ENCODE measurements around the gene P4HB. TPM values are rescaled to one million over a fixed set of nuclear protein-coding genes. Genes with fewer than 3 reads are reported as not detected.
A peak's percentile ranks its signal among the peaks of the same experiment; 100 is the strongest.

P4HB gene
- polyA plus RNA-seq, 1 of the 3 experiments (the other 2 are of a cell fraction), result 165 TPM

DNA sequence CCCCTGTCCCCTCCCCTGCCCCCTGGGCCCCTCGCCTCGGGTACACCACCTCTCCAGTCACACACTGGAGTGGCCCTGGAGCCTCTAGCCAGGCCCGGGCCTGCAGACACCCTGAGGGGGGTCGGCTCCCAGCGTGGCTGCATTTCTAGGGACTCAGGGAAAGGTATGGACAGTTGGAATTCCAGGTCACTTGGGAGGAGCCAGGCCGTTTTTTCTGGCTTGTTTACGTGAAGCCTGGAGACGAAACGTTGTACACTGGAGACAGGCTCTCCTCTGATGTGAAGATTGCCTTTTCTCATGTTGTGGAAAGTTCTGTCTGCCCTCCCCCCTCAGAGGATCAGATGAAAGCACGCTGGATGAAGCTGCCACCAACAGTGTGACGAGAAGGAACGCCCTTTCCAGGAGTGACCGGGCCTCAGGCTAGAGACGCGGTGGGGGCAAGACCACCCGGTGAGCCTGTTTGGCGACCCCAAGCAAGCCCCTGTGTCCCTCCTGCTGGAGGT is 21.5 kb downstream of the P4HB start:
- CTCF ChIA-PET, result interaction anchor here (1.2 to 3.4 kb wide), 5 partner anchors 9 to 103 kb away, joined by 3 to 8 read pairs (median 4); no protein-coding TSS in a partner anchor
- Histone ChIP-seq H4K20me1 (ENCODE audit: insufficient read depth) (no peaks in the 10 kb centered on the region; the same call in 1 of the 2 replicates), H3K27ac (ENCODE audit: low read depth in 2 of 2, low read length in 1 of 2) (no peak overlapping the region), H3K4me2 (no peak overlapping the region), H3K36me3 (replicated peaks in 1 of 2; ENCODE audit: control insufficient read depth in 1 of 2, insufficient read depth in 2 of 2, low read length in 1 of 2) (peaks cover 0 to 12% of the 10 kb centered on the region in 2 experiments), H3K4me1 (ENCODE audit: control insufficient read depth in 1 of 2, insufficient read depth in 2 of 2, low read depth in 1 of 2, low read length in 1 of 2) (peaks cover 0 to 9% of the 10 kb centered on the region in 2 experiments; a peak in 1 of 4 replicates), H3K79me2 (ENCODE audit: insufficient read depth) (peaks cover 5% of the 10 kb centered on the region; the same call in 1 of the 2 replicates), H3K9ac (no peak overlapping the region), H2AFZ (ENCODE audit: low read depth) (no peak overlapping the region), H3K9me2 (no peaks in the 10 kb centered on the region), H3K9me3 (no peaks in the 10 kb centered on the region), H3K27me3 (ENCODE audit: insufficient read depth) (no peaks in the 10 kb centered on the region), H3K4me3 (ENCODE audit: low read depth in 2 of 2, low read length in 1 of 2) (no peak overlapping the region), H3F3A (replicated peaks; ENCODE audit: insufficient read depth) (peaks cover 18% of the 10 kb centered on the region)
- 61% methylated on average over 17 of the region's 17 CpGs for WGBS (ENCODE audit: low lambda C conversion rate)
- DNase-seq, result no peak
- TF ChIP-seq YY1 (IDR thresholded peaks at IDR 0.05; ENCODE audit: low read depth) (no peak), ELF1 (IDR thresholded peaks at IDR 0.05) (no peak), EP300 (IDR thresholded peaks at IDR 0.05; ENCODE audit: borderline replicate concordance in 1 of 2, low read depth in 1 of 2, low read length in 1 of 2) (no peak), NRF1 (IDR thresholded peaks at IDR 0.05; ENCODE audit: low read depth, low read length) (no peak), GABPA (IDR thresholded peaks at IDR 0.05; ENCODE audit: low read depth) (no peak)
- POLR2A ChIA-PET, result no interaction called here

- Histone ChIP-seq H3K4me2 (no peak overlapping the region), H3K9me3 (no peaks in the 10 kb centered on the region), H3K36me3 (replicated peaks in 1 of 2; ENCODE audit: control insufficient read depth in 1 of 2, insufficient read depth in 2 of 2, low read length in 1 of 2) (peaks cover 0 to under 1% of the 10 kb centered on the region in 2 experiments), H3K79me2 (ENCODE audit: insufficient read depth) (peaks cover 13% of the 10 kb centered on the region), H4K20me1 (ENCODE audit: insufficient read depth) (no peaks in the 10 kb centered on the region), H3K4me3 (ENCODE audit: low read depth in 2 of 2, low read length in 1 of 2) (no peak overlapping the region), H3K27me3 (ENCODE audit: insufficient read depth) (no peaks in the 10 kb centered on the region), H2AFZ (ENCODE audit: low read depth) (no peak overlapping the region), H3K9me2 (no peaks in the 10 kb centered on the region), H3K4me1 (ENCODE audit: control insufficient read depth in 1 of 2, insufficient read depth in 2 of 2, low read depth in 1 of 2, low read length in 1 of 2) (peaks cover 0 to 10% of the 10 kb centered on the region in 2 experiments; a peak in 1 of 4 replicates), H3K9ac (no peak overlapping the region), H3F3A (replicated peaks; ENCODE audit: insufficient read depth) (peaks cover 12% of the 10 kb centered on the region), H3K27ac (ENCODE audit: low read depth in 2 of 2, low read length in 1 of 2) (no peak overlapping the region)
- ChIA-PET CTCF (interaction anchor here (1.0 to 2.0 kb wide), 2 partner anchors 17 to 30 kb away, joined by 3 to 6 read pairs; no protein-coding TSS in a partner anchor), POLR2A (no interaction called here)
- no peak for DNase-seq
- WGBS (ENCODE audit: low lambda C conversion rate), result 76% methylated on average over 9 of the region's 9 CpGs
- TF ChIP-seq MXI1 (IDR thresholded peaks at IDR 0.05; ENCODE audit: low read depth, low read length) (no peak), PBX3 (IDR thresholded peaks at IDR 0.05) (peak; percentile 41)
These were observed 22.7 kb downstream of the P4HB start for GRCh38 chr17:81837641-81838040.

DNA sequence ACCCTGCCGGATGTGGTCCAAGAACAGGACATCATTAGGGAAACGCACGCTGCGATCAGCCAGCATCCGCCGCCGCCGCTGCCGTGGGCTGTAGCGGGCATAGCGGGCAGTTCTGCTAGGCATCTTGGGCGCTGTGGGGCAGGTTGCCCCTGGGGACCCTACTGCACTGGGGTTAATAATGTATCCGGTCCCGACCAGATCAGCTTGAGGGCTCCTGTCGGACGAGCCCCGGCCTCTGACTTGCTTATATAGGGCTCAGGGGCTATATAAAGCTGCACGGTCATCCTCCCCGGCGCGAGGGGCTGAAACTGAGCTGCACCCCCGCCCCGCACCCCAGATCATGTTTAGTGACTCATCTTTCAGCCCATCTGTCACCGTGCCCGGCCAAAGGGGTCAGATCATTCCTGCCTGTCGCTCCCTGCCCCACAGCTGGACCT is 25.5 kb downstream of the P4HB start, which contains the start of gene PPP1R27:
PPP1R27 (minus strand) TSS at position 220 of the 437 bp plus-strand sequence; CDS start at position 123, 97 bp downstream.
- peaks cover 41% of the 10 kb centered on the region for H3K79me2 ChIP-seq (ENCODE audit: insufficient read depth)
- WGBS (ENCODE audit: low lambda C conversion rate), result 94% methylated on average over 20 of the region's 26 CpGs
- H4K20me1 ChIP-seq (ENCODE audit: insufficient read depth), result peaks cover 14% of the 10 kb centered on the region; the same call in 1 of the 2 replicates
- peak within 1 kb of the TSS; percentile 99 for H3K4me2 ChIP-seq
- H3K9me2 ChIP-seq, result no peaks in the 10 kb centered on the region
- peak within 1 kb of the TSS; percentile 75; the same call in 1 of the 2 replicates for H2AFZ ChIP-seq (ENCODE audit: low read depth)
- no peaks in the 10 kb centered on the region for H3K9me3 ChIP-seq
- peaks cover 17% of the 10 kb centered on the region for H3F3A ChIP-seq (replicated peaks; ENCODE audit: insufficient read depth)
- peak within 1 kb of the TSS; percentile 70 to 86 for H3K4me3 ChIP-seq (ENCODE audit: low read depth in 2 of 2, low read length in 1 of 2)
- H3K9ac ChIP-seq, result peak within 1 kb of the TSS; percentile 97
- CTCF ChIA-PET, result interaction anchor here (1.0 to 2.5 kb wide), 5 partner anchors 13 to 196 kb away, joined by 3 to 7 read pairs (median 4); no protein-coding TSS in a partner anchor
- no peak for DNase-seq
- H3K27me3 ChIP-seq (ENCODE audit: insufficient read depth), result no peaks in the 10 kb centered on the region
- H3K36me3 ChIP-seq (replicated peaks in 1 of 2; ENCODE audit: control insufficient read depth in 1 of 2, insufficient read depth in 2 of 2, low read length in 1 of 2), result no peaks in the 10 kb centered on the region
- H3K27ac ChIP-seq (ENCODE audit: low read depth in 2 of 2, low read length in 1 of 2), result peak within 1 kb of the TSS; percentile 86 to 90
- H3K4me1 ChIP-seq (ENCODE audit: control insufficient read depth in 1 of 2, insufficient read depth in 2 of 2, low read depth in 1 of 2, low read length in 1 of 2), result peaks cover 0 to 22% of the 10 kb centered on the region in 2 experiments; a peak in 3 of 4 replicates
- POLR2A ChIA-PET, result interaction anchor here (2.1 kb wide), 1 partner anchor 32 kb away, joined by 13 read pairs; no protein-coding TSS in a partner anchor
- no peak for TF ChIP-seq PBX3 (IDR thresholded peaks at IDR 0.05)
- TF ChIP-seq RAD21 (IDR thresholded peaks at IDR 0.05; ENCODE audit: low read length), result no peak
- no peak for TF ChIP-seq RCOR1 (IDR thresholded peaks at IDR 0.05; ENCODE audit: low read length)
- no peak for TF ChIP-seq ZBTB33 (IDR thresholded peaks at IDR 0.05; ENCODE audit: borderline replicate concordance, low read depth)
- TF ChIP-seq FOXJ3 (CRISPR knock-in tag; IDR thresholded peaks at IDR 0.05), result no peak
- no peak for TF ChIP-seq RXRA (IDR thresholded peaks at IDR 0.05; ENCODE audit: borderline replicate concordance, low read depth)
- TF ChIP-seq MEF2A (IDR thresholded peaks at IDR 0.05; ENCODE audit: borderline replicate concordance, low read depth), result no peak
- TF ChIP-seq USF1 (IDR thresholded peaks at IDR 0.05; ENCODE audit: borderline replicate concordance, low read depth), result no peak
- TF ChIP-seq TEAD4 (IDR thresholded peaks at IDR 0.05; ENCODE audit: borderline replicate concordance, insufficient read depth), result no peak

Data from SK-N-SH (cell line).